Epidermal melanocyte (primary cell): ENCODE data around the gene ANKRD66.
"Not testable (repeated sequence)": the region's sequence is repeated elsewhere in the genome, so short reads cannot be mapped to it uniquely, and the experiment has no call there.

Experiments used
- DNase-seq: peaks from one replicate; pipeline ENCODE4 v3.0.0; 2011; ENCODE audit warnings: low spot score; ENCODE audit not compliant: insufficient read length

ANKRD66 gene

GRCh38 chr6:46746696-46747095 lies at the start of gene ANKRD66:
Gene ANKRD66, plus strand, starts transcription at chr6:46746933. Its CDS starts 5,016 bp downstream, at chr6:46751949.
- DNase-seq, result no peak

- no peak for DNase-seq
Observed at GRCh38 chr6:46699970-46700369, 46.8 kb upstream of the ANKRD66 start.

- DNase-seq, result no peak
Observed at GRCh38 chr6:46704562-46704961, 42.2 kb upstream of the ANKRD66 start.

- DNase-seq, result no peak
Observed at GRCh38 chr6:46706464-46706863, 40.3 kb upstream of the ANKRD66 start.

- DNase-seq, result no peak
Observed at GRCh38 chr6:46711491-46711890, 35.2 kb upstream of the ANKRD66 start.

- no peak for DNase-seq
Observed at GRCh38 chr6:46715141-46715540, 31.6 kb upstream of the ANKRD66 start.

GRCh38 chr6:46719099-46719498 lies 27.6 kb upstream of the ANKRD66 start:
- DNase-seq, result no peak

GRCh38 chr6:46720401-46720800 lies 26.3 kb upstream of the ANKRD66 start:
- DNase-seq, result no peak

GRCh38 chr6:46729787-46730326 lies 16.9 kb upstream of the ANKRD66 start:
- no peak for DNase-seq

- DNase-seq, result no peak
Observed at GRCh38 chr6:46730921-46731461, 15.7 kb upstream of the ANKRD66 start.

GRCh38 chr6:46733341-46733801 lies 13.4 kb upstream of the ANKRD66 start:
- no peak for DNase-seq

- DNase-seq, result peak; percentile 24
Observed at GRCh38 chr6:46734867-46735719, 11.6 kb upstream of the ANKRD66 start, which contains the start of gene PLA2G7. Gene PLA2G7, minus strand, starts transcription at chr6:46735375. Its CDS starts 12,484 bp downstream, at chr6:46722891.

GRCh38 chr6:46735720-46736031 lies 11.1 kb upstream of the ANKRD66 start:
- no peak for DNase-seq

- DNase-seq, result no peak
Observed at GRCh38 chr6:46736906-46737305, 9.8 kb upstream of the ANKRD66 start.

GRCh38 chr6:46741482-46741881 lies 5.3 kb upstream of the ANKRD66 start:
- DNase-seq, result no peak

- no peak for DNase-seq
Observed at GRCh38 chr6:46741910-46742309, 4.8 kb upstream of the ANKRD66 start.

- DNase-seq, result no peak
Observed at GRCh38 chr6:46743425-46744158, 3.1 kb upstream of the ANKRD66 start.

- DNase-seq, result not testable (repeated sequence)
Observed at GRCh38 chr6:46744159-46744725, 2.5 kb upstream of the ANKRD66 start.

GRCh38 chr6:46745973-46746372 lies 760 bp upstream of the ANKRD66 start:
- DNase-seq, result no peak

- DNase-seq, result no peak
Observed at GRCh38 chr6:46748940-46749503, 2.3 kb downstream of the ANKRD66 start.

GRCh38 chr6:46749731-46750130 lies 3.0 kb downstream of the ANKRD66 start:
- DNase-seq, result no peak
